OCI-LY7 (cell line): Measurements from ENCODE around the gene RIN3. TPM values are rescaled to one million over a fixed set of nuclear protein-coding genes. Genes with fewer than 3 reads are reported as not detected.

Source experiments
- BruUV-seq: library from RNA; stranded (reverse); fragments of 400-500 nt; replicated peaks from 2 replicates; lab custom pipeline; 2021; lab: Mats Ljungman, UMichigan
- CTCF ChIA-PET: fragments of 300-600 bp; sonication (Branson Sonifier 250); formaldehyde crosslinking; loops from one replicate; lab custom pipeline; 2022; ENCODE audit warnings: antibody characterized with exemption; ENCODE audit not compliant: unreplicated experiment; lab: Charles Lee
- POLR2A ChIA-PET: fragments of 300-600 bp; sonication (Branson Sonifier 250); formaldehyde crosslinking; loops from one replicate; lab custom pipeline; 2022; ENCODE audit warnings: antibody characterized with exemption; lab: Charles Lee
- DNase-seq: peaks from one replicate; pipeline ENCODE4 v3.0.0-alpha.2; 2015; ENCODE audit warnings: low spot score
- H2AFZ ChIP-seq: fragments of 200-600 bp; sonication (generic), shearing (Covaris generic); 2 replicates; pipeline ENCODE4 v1.6.1; 2014; ENCODE audit warnings: mild to moderate bottlenecking, antibody characterized with exemption, low read length, moderate library complexity
- H3K27ac ChIP-seq: fragments of 200-600 bp; sonication (generic); 2 replicates; pipeline ENCODE4 v1.5.1; 2014; ENCODE audit warnings: mixed run types, low read depth, mild to moderate bottlenecking, moderate library complexity, low read length, inconsistent platforms; ENCODE audit not compliant: poor library complexity, severe bottlenecking
- H3K36me3 ChIP-seq: fragments of 200-600 bp; sonication (generic); 2 replicates; pipeline ENCODE4 v1.6.1; 2014; ENCODE audit warnings: mild to moderate bottlenecking, antibody characterized with exemption, low read length, moderate library complexity, mixed read lengths; ENCODE audit not compliant: insufficient read depth
- H3K4me1 ChIP-seq: fragments of 200-600 bp; sonication (generic); 2 replicates; pipeline ENCODE4 v1.5.1; 2014; ENCODE audit warnings: mild to moderate bottlenecking, low read length; ENCODE audit not compliant: insufficient read depth, poor library complexity, severe bottlenecking
- H3K4me2 ChIP-seq: fragments of 200-600 bp; sonication (generic); 2 replicates; pipeline ENCODE4 v1.6.1; 2014; ENCODE audit warnings: mild to moderate bottlenecking, low read length
- H3K4me3 ChIP-seq: fragments of 200-600 bp; sonication (generic); 2 replicates; pipeline ENCODE4 v1.5.1; 2014; ENCODE audit warnings: mild to moderate bottlenecking, low read depth, low read length; ENCODE audit not compliant: poor library complexity, severe bottlenecking
- H3K79me2 ChIP-seq: fragments of 200-600 bp; sonication (generic); 2 replicates; pipeline ENCODE4 v1.6.1; 2016; ENCODE audit warnings: low read depth, mild to moderate bottlenecking, low read length, moderate library complexity, mixed read lengths; ENCODE audit not compliant: insufficient read depth
- H3K9me2 ChIP-seq: fragments of 200-600 bp; sonication (generic); 2 replicates; pipeline ENCODE4 v1.6.1; 2016; ENCODE audit warnings: mild to moderate bottlenecking, low read length, mixed read lengths; ENCODE audit not compliant: insufficient read depth
- H3K9me3 ChIP-seq: fragments of 200-600 bp; sonication (generic); 2 replicates; pipeline ENCODE4 v1.6.1; 2014; ENCODE audit warnings: mild to moderate bottlenecking, mixed run types, low read length, mixed read lengths
- H4K20me1 ChIP-seq: fragments of 200-600 bp; sonication (generic); 2 replicates; pipeline ENCODE4 v1.6.1; 2014; ENCODE audit warnings: mild to moderate bottlenecking, antibody characterized with exemption, low read length, moderate library complexity, mixed read lengths; ENCODE audit not compliant: insufficient read depth
- EZH2phosphoT487 ChIP-seq: fragments of 200-600 bp; sonication (generic); IDR thresholded peaks from 2 replicates; pipeline ENCODE4 v1.6.1; 2018; ENCODE audit warnings: low read depth, borderline replicate concordance, mild to moderate bottlenecking, mixed run types, antibody characterized with exemption, low read length, moderate library complexity, mixed read lengths
- intact Hi-C: fragments of 100-400 bp; cut with micrococcal nuclease; formaldehyde crosslinking; loops from one replicate; pipeline ENCODE4 v1.10.0; 2022; ENCODE audit not compliant: unreplicated experiment
- total RNA-seq, 2 experiments: library from RNA; depleted of rRNA in 1 of 2; stranded (reverse); fragments of >200 nt in 1 of 2; shearing (Covaris generic) in 1 of 2; gene quantifications; 2 replicates each; pipeline ENCODE4 v1.2.3, GENCODE V29; 2014 to 2022
- TF ChIP-seq, protein P1 (sequence below): fragments of 200-600 bp; sonication (generic); conservative IDR thresholded peaks from 2 replicates; pipeline ENCODE4 v1.5.1; 2014; ENCODE audit warnings: mild to moderate bottlenecking, antibody characterized with exemption, low read length, moderate library complexity, mixed read lengths

The RIN3 gene
- total RNA-seq, 2 experiments from 2014 or later = not detected

DNA sequence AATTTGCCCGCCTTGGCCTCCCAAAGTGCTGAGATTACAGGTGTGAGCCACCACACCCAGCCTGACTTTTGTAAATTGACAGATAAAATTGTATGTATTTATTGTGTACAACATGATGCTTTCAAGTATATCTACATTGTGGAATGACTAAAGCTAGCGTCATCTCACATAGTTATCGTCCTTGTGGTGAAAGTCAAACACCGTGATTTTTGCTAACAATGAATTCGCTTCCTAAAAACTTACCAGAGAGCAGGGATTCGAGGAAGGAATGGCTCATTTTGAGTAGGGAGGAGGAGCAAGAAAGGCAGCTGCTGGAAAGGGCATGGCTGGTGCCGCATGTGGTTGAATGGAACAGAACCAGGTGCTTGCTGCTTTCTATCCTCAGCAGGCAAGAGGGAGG, 149.5 kb downstream of the RIN3 start:
- Histone ChIP-seq H3K4me2 (no peak overlapping the region), H4K20me1 (no peaks in the 10 kb centered on the region), H3K27ac (no peak overlapping the region), H2AFZ (no peak overlapping the region), H3K9me2 (no peaks in the 10 kb centered on the region), H3K79me2 (no peaks in the 10 kb centered on the region), H3K9me3 (no peaks in the 10 kb centered on the region), H3K4me1 (peaks cover 5% of the 10 kb centered on the region), H3K4me3 (no peak overlapping the region), H3K36me3 (no peaks in the 10 kb centered on the region)
- DNase-seq = no peak
- BruUV-seq = no TSS peak
- TF ChIP-seq, protein P1, sequence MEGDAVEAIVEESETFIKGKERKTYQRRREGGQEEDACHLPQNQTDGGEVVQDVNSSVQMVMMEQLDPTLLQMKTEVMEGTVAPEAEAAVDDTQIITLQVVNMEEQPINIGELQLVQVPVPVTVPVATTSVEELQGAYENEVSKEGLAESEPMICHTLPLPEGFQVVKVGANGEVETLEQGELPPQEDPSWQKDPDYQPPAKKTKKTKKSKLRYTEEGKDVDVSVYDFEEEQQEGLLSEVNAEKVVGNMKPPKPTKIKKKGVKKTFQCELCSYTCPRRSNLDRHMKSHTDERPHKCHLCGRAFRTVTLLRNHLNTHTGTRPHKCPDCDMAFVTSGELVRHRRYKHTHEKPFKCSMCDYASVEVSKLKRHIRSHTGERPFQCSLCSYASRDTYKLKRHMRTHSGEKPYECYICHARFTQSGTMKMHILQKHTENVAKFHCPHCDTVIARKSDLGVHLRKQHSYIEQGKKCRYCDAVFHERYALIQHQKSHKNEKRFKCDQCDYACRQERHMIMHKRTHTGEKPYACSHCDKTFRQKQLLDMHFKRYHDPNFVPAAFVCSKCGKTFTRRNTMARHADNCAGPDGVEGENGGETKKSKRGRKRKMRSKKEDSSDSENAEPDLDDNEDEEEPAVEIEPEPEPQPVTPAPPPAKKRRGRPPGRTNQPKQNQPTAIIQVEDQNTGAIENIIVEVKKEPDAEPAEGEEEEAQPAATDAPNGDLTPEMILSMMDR = no peak
- no peak for TF ChIP-seq EZH2phosphoT487
- intact Hi-C loops = no loop called here
- ChIA-PET CTCF (no interaction called here), POLR2A (interaction anchor here (0.6 kb wide), 1 partner anchor 29 kb away, joined by 3 read pairs; no protein-coding TSS in a partner anchor)

DNA sequence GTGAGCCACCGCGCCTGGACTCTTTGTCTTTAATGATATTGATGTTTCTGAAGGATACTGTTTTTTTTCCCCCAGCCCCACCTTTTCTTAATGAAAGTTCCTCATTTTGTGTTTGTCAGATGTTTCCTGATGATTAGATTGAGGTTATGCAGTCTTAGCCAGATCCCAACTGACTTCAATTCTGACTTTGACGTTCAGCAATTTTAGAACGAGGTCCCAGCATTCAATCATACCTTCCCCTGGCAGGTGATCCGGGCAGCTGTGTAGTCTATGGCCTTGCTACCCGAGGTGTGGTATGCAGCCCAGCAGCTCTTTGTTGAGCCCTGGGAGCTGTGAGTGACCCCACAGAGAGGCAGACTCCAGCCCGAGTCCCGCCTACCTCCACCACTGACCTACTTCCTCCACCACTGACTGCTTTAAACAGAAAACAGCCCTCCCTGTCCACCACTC, 152.1 kb downstream of the RIN3 start:
- no peak for DNase-seq
- no peak overlapping the region for H3K4me3 ChIP-seq
- no peaks in the 10 kb centered on the region for H3K79me2 ChIP-seq
- no TSS peak for BruUV-seq
- CTCF ChIA-PET = no interaction called here
- H3K36me3 ChIP-seq = no peaks in the 10 kb centered on the region
- TF ChIP-seq EZH2phosphoT487 = no peak
- TF ChIP-seq, protein P1 = no peak
- H3K9me2 ChIP-seq = no peaks in the 10 kb centered on the region
- POLR2A ChIA-PET = no interaction called here
- intact Hi-C loops = no loop called here
- no peak overlapping the region for H2AFZ ChIP-seq
- no peak overlapping the region for H3K4me2 ChIP-seq
- no peaks in the 10 kb centered on the region for H4K20me1 ChIP-seq
- H3K27ac ChIP-seq = no peak overlapping the region
- H3K4me1 ChIP-seq = peaks cover 5% of the 10 kb centered on the region
- H3K9me3 ChIP-seq = no peaks in the 10 kb centered on the region

DNA sequence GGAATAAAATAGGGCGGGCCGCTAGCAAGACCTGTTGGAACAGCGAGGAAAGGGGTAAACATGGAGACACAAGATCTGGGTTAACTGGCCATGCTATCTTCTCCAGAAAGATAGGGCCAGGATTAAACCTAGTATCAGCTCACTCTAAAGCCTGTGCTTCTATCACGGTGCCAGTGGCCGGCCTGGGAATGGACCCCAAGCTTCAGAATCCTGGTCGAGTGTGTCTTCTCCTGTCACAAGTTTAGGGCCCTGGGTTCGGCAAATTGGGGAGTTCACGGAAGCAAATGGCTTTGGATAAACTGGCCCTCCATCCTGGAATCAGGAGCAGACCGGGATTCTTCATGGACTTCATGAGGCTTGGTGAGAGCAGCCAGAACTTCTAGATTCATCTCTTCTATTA, 152.7 kb downstream of the RIN3 start:
- ChIA-PET CTCF (no interaction called here), POLR2A (no interaction called here)
- Histone ChIP-seq H2AFZ (no peak overlapping the region), H3K27ac (no peak overlapping the region), H3K9me2 (no peaks in the 10 kb centered on the region), H3K4me2 (no peak overlapping the region), H3K9me3 (no peaks in the 10 kb centered on the region), H3K36me3 (no peaks in the 10 kb centered on the region), H3K4me1 (peaks cover 5% of the 10 kb centered on the region), H4K20me1 (no peaks in the 10 kb centered on the region), H3K79me2 (no peaks in the 10 kb centered on the region), H3K4me3 (no peak overlapping the region)
- intact Hi-C loops = no loop called here
- no TSS peak for BruUV-seq
- TF ChIP-seq, protein P1 = no peak
- TF ChIP-seq EZH2phosphoT487 = no peak
- DNase-seq = no peak
